Uterus (tissue), 4 donors: ENCODE measurements around the gene TANK. TPM values are rescaled to one million over a fixed set of nuclear protein-coding genes. Genes with fewer than 3 reads are reported as not detected.

ENCODE experiments used
- DNase-seq, 2 donors: peaks; one replicate each; pipeline ENCODE4 v3.0.0-alpha.2; 2019 to 2020
- H3K27ac ChIP-seq, 2 donors: fragments of 200-600 bp; sonication (generic); 1 replicate in 1 of 2; 2 replicates in 1 of 2; pipeline ENCODE4 v1.5.1; 2016 to 2018
- H3K27me3 ChIP-seq, 2 donors: fragments of 200-600 bp; sonication (generic); one replicate each; pipeline ENCODE4 v1.5.1; 2018 to 2019; ENCODE audit warnings: control low read depth in 1 of 2
- H3K36me3 ChIP-seq, 2 donors: fragments of 200-600 bp; sonication (generic); one replicate each; pipeline ENCODE4 v1.5.1; 2019; ENCODE audit warnings: control low read depth in 1 of 2
- H3K4me1 ChIP-seq, 2 donors: fragments of 200-600 bp; sonication (generic); one replicate each; pipeline ENCODE4 v1.5.1; 2018 to 2019; ENCODE audit warnings: control low read depth in 1 of 2
- H3K4me3 ChIP-seq, 2 donors: fragments of 200-600 bp; sonication (generic); 1 replicate in 1 of 2; 2 replicates in 1 of 2; pipeline ENCODE4 v1.5.1; 2018 to 2019; ENCODE audit warnings: mild to moderate bottlenecking in 1 of 2
- H3K9me3 ChIP-seq, 2 donors: fragments of 200-600 bp; sonication (generic); one replicate each; pipeline ENCODE4 v1.5.1; 2019; ENCODE audit warnings: control low read depth in 1 of 2
- CTCF ChIP-seq, 4 experiments: fragments of 200-600 bp in 2 of 4; fragments of 450-650 bp in 2 of 4; sonication (generic) in 2 of 4; IDR thresholded peaks; one replicate each; pipeline ENCODE4 v1.5.1; 2016 to 2019; ENCODE audit warnings: antibody characterized with exemption in 4 of 4, mild to moderate bottlenecking in 2 of 4, moderate library complexity in 1 of 4
- POLR2A ChIP-seq, 2 donors: fragments of 450-650 bp; IDR thresholded peaks; one replicate each; pipeline ENCODE4 v1.6.1; 2016; ENCODE audit warnings: antibody characterized with exemption in 2 of 2, mild to moderate bottlenecking in 1 of 2, moderate library complexity in 1 of 2
- intact Hi-C: fragments of 100-400 bp; cut with DNase I; formaldehyde crosslinking; loops from one replicate; pipeline ENCODE4 v1.15.1; 2023; ENCODE audit warnings: low total_unique reads
- total RNA-seq, 4 donors: library from RNA; depleted of rRNA in 3 of 4; stranded (reverse); fragments of >200 nt in 3 of 4; gene quantifications; one replicate each; pipeline versions ENCODE4 v1.1.0 to v1.2.4, GENCODE V29; 2014 to 2023
- donor health status: DM: yes; HTN: yes; CAD: no.

TANK gene
- total RNA-seq, 4 donors from 2014 or later = 56.6 to 131 (median 70.7) TPM

GRCh38 chr2:161209902-161210301 is 49.7 kb downstream of the TANK start:
- DNase-seq = no peak
- Histone ChIP-seq H3K9me3 (no peaks in the 10 kb centered on the region), H3K4me3 (no peak overlapping the region), H3K27ac (no peak overlapping the region), H3K27me3 (no peaks in the 10 kb centered on the region), H3K4me1 (peaks cover 0 to 6% of the 10 kb centered on the region in 2 donors), H3K36me3 (no peaks in the 10 kb centered on the region)
- TF ChIP-seq POLR2A (IDR thresholded peaks at IDR 0.05) = no peak
- TF ChIP-seq CTCF (IDR thresholded peaks at IDR 0.05) = no peak
- intact Hi-C loops = no loop called here

- H3K9me3 ChIP-seq = no peaks in the 10 kb centered on the region
- H3K27ac ChIP-seq = no peak overlapping the region
- intact Hi-C loops = no loop called here
- no peaks in the 10 kb centered on the region for H3K36me3 ChIP-seq
- DNase-seq = no peak
- TF ChIP-seq POLR2A (IDR thresholded peaks at IDR 0.05) = no peak
- TF ChIP-seq CTCF (IDR thresholded peaks at IDR 0.05) = no peak
- H3K27me3 ChIP-seq = no peaks in the 10 kb centered on the region
- H3K4me1 ChIP-seq = no peaks in the 10 kb centered on the region
- no peak overlapping the region for H3K4me3 ChIP-seq
Observed at GRCh38 chr2:161217597-161218185, 57.5 kb downstream of the TANK start.

- H3K36me3 ChIP-seq = no peaks in the 10 kb centered on the region
- TF ChIP-seq POLR2A (IDR thresholded peaks at IDR 0.05) (no peak), CTCF (IDR thresholded peaks at IDR 0.05) (no peak)
- no peaks in the 10 kb centered on the region for H3K4me1 ChIP-seq
- intact Hi-C loops = no loop called here
- no peak for DNase-seq
- H3K9me3 ChIP-seq = no peaks in the 10 kb centered on the region
- H3K4me3 ChIP-seq = no peak overlapping the region
- no peak overlapping the region for H3K27ac ChIP-seq
- H3K27me3 ChIP-seq = no peaks in the 10 kb centered on the region
Observed at GRCh38 chr2:161219211-161219610, 59.0 kb downstream of the TANK start.

- intact Hi-C loops = no loop called here
- H3K9me3 ChIP-seq = no peaks in the 10 kb centered on the region
- peak; percentile 60 to 68 (median 63) for TF ChIP-seq CTCF (IDR thresholded peaks at IDR 0.05)
- TF ChIP-seq POLR2A (IDR thresholded peaks at IDR 0.05) = no peak
- no peak overlapping the region for H3K4me3 ChIP-seq
- no peaks in the 10 kb centered on the region for H3K36me3 ChIP-seq
- no peak overlapping the region for H3K27ac ChIP-seq
- no peaks in the 10 kb centered on the region for H3K27me3 ChIP-seq
- H3K4me1 ChIP-seq = no peaks in the 10 kb centered on the region
- DNase-seq = no peak
Observed at GRCh38 chr2:161223139-161223732, 63.0 kb downstream of the TANK start.

GRCh38 chr2:161228511-161229240 is 68.4 kb downstream of the TANK start:
- Histone ChIP-seq H3K4me3 (no peak overlapping the region), H3K36me3 (no peaks in the 10 kb centered on the region), H3K9me3 (no peaks in the 10 kb centered on the region), H3K27ac (no peak overlapping the region), H3K4me1 (no peaks in the 10 kb centered on the region), H3K27me3 (no peaks in the 10 kb centered on the region)
- TF ChIP-seq POLR2A (IDR thresholded peaks at IDR 0.05) (no peak), CTCF (IDR thresholded peaks at IDR 0.05) (no peak)
- intact Hi-C loops = no loop called here
- no peak for DNase-seq
